Measurements from ENCODE around the gene MAN1B1.
A peak's percentile ranks its signal among the peaks of the same experiment; 100 is the strongest.

MAN1B1 gene

GRCh38 chr9:137145731-137146526 is 59.1 kb downstream of the MAN1B1 start:
- DNase-seq (ENCODE audit: low read depth in 2 of 2), result no peak

- DNase-seq (ENCODE audit: low read depth in 2 of 2), result no peak
Measured at GRCh38 chr9:137146527-137146918, 59.7 kb downstream of the MAN1B1 start.

GRCh38 chr9:137147091-137147792 is 60.5 kb downstream of the MAN1B1 start:
- no peak for DNase-seq (ENCODE audit: low read depth in 2 of 2)

GRCh38 chr9:137147793-137148160 is 61.0 kb downstream of the MAN1B1 start:
- no peak for DNase-seq (ENCODE audit: low read depth in 2 of 2)

- DNase-seq (ENCODE audit: low read depth in 2 of 2), result no peak
Measured at GRCh38 chr9:137148242-137148641, 61.5 kb downstream of the MAN1B1 start.

- DNase-seq (ENCODE audit: low read depth in 2 of 2), result no peak
Measured at GRCh38 chr9:137148661-137149060, 61.9 kb downstream of the MAN1B1 start.

- DNase-seq (ENCODE audit: low read depth in 2 of 2), result no peak
Measured at GRCh38 chr9:137149363-137149762, 62.6 kb downstream of the MAN1B1 start.

GRCh38 chr9:137149942-137150616 is 63.3 kb downstream of the MAN1B1 start:
- no peak for DNase-seq (ENCODE audit: low read depth in 2 of 2)

GRCh38 chr9:137150617-137151457 is 64.1 kb downstream of the MAN1B1 start:
- DNase-seq (ENCODE audit: low read depth in 2 of 2), result peak in 1 of 2 donors; percentile 74

GRCh38 chr9:137152844-137153405 is 66.1 kb downstream of the MAN1B1 start:
- no peak for DNase-seq (ENCODE audit: low read depth in 2 of 2)

GRCh38 chr9:137156567-137157375 is 70.0 kb downstream of the MAN1B1 start:
- DNase-seq (ENCODE audit: low read depth in 2 of 2), result peak; percentile 50 to 58

GRCh38 chr9:137157618-137158415 is 71.0 kb downstream of the MAN1B1 start:
- DNase-seq (ENCODE audit: low read depth in 2 of 2), result no peak

- no peak for DNase-seq (ENCODE audit: low read depth in 2 of 2)
Measured at GRCh38 chr9:137158625-137159024, 71.8 kb downstream of the MAN1B1 start.
